ENCODE measurements around the gene XPR1.
"Not testable (repeated sequence)": the region's sequence is repeated elsewhere in the genome, so short reads cannot be mapped to it uniquely, and the experiment has no call there.

- TF ChIP-seq, protein P1, sequence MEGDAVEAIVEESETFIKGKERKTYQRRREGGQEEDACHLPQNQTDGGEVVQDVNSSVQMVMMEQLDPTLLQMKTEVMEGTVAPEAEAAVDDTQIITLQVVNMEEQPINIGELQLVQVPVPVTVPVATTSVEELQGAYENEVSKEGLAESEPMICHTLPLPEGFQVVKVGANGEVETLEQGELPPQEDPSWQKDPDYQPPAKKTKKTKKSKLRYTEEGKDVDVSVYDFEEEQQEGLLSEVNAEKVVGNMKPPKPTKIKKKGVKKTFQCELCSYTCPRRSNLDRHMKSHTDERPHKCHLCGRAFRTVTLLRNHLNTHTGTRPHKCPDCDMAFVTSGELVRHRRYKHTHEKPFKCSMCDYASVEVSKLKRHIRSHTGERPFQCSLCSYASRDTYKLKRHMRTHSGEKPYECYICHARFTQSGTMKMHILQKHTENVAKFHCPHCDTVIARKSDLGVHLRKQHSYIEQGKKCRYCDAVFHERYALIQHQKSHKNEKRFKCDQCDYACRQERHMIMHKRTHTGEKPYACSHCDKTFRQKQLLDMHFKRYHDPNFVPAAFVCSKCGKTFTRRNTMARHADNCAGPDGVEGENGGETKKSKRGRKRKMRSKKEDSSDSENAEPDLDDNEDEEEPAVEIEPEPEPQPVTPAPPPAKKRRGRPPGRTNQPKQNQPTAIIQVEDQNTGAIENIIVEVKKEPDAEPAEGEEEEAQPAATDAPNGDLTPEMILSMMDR (conservative IDR thresholded peaks at IDR 0.05), result not testable (repeated sequence)
- not testable (repeated sequence) for TF ChIP-seq EZH2 (IDR thresholded peaks at IDR 0.05; ENCODE audit: low read depth)
Measured at GRCh38 chr1:180726024-180726423, 94.2 kb downstream of the XPR1 start.

Data from PC-9 (cell line).